GM18507 (cell line): ENCODE data around the gene HNRNPH3.

Experiments
- DNase-seq: peaks from one replicate; pipeline ENCODE4 v3.0.0; 2011; ENCODE audit warnings: low read depth; ENCODE audit not compliant: insufficient read length; ENCODE audit errors: extremely low spot score
- FAIRE-seq: peaks from 2 replicates; lab custom pipeline; 2011; peaks lifted over from hg19 to GRCh38; lab: Jason Lieb, UNC

The HNRNPH3 gene

DNA sequence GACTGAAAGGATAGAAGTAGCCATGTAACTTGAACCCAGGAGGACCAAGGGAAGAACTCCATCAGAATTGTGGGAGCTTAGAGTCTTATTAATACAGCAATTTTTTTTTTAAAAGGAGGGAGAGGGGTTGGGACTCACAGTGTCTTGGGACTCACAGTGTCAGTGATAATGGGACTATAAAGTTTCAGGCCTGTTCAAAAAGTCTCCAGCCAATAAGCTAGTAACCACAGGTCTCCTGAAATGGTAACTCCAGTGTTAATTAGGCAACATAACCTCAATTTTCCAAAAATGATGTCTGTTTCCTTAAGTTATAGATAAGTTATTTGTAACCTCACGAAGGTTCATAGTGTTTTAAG lies 2.4 kb upstream of the HNRNPH3 start:
- DNase-seq = no peak
- no peak for FAIRE-seq

DNA sequence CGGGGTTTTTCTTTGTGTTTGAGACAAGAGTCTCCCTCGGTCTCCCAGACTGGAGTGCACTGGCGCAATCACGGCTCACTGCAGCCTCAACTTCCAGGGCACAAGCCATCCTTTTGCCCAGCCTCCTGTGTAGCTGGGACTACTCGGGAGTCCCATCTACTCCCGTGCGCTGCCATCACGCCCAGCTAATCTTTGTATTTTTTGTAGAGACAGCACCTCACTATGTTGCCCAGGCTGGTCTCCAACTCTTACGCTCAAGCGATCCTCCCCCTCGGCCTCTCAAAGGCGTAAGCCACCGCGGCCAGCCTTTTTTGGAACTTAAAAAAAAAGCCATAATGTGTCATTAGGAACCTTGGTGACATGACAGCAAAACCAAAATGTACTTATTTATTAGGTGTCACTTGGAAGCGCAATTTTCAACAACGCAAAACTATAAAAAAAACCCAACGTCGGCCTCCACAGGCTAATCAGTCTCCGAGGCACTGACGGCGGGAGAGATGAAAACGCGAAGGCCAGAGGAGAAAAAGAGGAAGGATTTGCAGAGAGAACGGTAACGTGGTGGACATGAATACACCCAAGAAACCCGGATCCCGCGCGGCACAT lies 911 bp upstream of the HNRNPH3 start:
- DNase-seq = no peak
- no peak for FAIRE-seq

DNA sequence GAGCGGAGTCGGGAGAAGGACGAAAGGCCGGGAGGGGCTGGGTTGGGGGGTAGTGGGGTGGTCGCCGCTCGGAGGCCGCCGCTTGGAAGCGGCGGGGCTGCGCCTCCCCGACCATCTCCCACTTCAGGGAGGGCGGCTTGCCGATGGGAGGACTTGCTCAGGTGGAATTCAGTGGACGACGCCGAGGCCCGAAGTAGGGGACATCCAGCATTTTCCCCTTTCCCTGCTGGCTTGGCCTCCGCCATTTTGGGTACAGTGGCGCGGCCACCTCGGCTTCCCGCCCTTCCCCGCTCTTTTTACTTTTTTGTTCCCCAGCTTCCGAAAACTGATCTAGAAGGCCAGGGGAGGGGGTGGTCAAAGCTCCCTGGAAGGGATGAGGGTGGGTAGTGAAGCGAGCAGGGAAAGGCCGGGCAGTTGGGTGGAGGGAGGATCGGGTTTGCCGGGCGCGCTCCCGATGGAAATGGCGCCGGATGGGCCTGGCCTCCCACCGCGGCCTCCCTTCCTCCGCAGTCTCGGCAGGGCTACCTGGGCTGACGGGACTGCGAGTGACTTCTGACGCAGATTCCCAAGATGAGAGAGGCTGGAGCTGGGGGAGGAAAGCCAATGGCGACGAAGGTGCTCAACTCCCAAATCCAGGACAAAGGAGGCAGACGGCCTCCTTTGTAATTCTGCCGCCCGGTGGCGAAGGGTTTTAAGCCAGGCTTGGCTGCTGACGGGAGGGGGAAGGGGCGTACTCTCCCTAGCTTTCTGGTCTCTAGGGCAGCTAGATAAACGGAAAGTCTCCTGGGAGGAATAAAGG lies 594 bp downstream of the HNRNPH3 start, which contains the start of gene PBLD:
PBLD (minus strand) TSS at position 670 of the 799 bp plus-strand sequence. CDS start 26,084 bp downstream, outside the sequence.
- FAIRE-seq = peak; percentile 56
- no peak for DNase-seq

DNA sequence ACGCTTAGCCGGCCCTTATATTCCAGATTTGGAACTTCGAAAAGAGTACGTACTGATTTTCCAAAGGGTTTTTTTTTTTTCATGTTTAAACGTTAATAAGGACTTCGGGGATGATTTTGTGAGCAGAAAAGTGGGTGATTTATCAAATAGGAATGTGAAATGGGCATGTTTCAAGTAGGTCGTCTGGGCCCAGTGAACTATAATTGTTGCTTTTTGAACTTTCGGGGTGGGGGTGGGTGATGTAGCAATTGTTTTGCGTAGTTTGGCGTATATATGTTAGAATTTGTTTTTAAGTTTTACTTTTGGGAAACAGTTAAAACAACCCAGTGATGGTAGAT lies 1.2 kb downstream of the HNRNPH3 start:
- FAIRE-seq (no peak), DNase-seq (no peak)

DNA sequence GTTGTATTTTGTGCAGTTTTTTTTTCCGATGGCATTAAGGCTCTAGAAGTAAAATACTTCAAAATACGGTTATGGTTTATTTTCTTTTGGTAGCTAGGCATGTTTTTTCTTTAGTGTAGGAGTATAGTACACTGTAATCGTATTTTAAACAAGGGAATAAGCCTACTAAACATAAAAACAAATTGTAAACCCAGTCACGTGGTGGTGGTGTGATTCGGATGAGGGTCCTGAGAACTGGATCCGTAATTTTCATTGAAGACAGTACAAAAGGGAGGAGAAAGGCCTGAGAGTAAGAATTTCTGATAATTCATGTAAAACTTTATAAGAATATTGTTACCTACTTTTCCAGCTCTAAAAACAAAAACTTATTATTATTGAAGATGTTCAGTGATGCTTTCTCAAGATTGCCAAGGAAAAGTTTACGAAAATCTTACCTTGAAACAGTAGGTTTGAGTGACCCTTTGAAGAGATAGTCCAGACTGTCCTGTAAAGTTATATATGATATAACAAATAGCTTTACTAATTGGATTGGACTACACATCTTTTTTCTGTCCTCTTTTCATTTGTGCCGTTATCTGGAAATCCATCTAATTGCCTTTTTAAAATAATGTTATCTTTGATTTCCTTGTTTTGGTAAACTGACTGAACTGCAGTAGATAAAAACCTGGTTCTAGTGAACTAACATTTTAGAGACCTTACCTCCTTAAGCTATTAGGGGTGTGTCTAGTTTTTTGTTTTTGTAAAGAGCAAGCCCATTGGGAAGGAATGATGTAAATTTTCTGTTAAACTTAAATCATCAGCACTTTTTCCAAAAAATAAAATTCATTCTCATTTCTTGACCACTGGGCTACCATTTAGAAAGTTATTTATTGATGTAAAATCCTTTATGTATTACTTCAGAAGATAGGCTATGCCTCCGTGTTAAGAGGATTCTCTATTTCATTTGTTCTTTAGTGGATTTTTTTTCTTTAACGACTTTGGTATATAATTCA lies 1.9 kb downstream of the HNRNPH3 start:
- DNase-seq = no peak
- peak; percentile 18 for FAIRE-seq

DNA sequence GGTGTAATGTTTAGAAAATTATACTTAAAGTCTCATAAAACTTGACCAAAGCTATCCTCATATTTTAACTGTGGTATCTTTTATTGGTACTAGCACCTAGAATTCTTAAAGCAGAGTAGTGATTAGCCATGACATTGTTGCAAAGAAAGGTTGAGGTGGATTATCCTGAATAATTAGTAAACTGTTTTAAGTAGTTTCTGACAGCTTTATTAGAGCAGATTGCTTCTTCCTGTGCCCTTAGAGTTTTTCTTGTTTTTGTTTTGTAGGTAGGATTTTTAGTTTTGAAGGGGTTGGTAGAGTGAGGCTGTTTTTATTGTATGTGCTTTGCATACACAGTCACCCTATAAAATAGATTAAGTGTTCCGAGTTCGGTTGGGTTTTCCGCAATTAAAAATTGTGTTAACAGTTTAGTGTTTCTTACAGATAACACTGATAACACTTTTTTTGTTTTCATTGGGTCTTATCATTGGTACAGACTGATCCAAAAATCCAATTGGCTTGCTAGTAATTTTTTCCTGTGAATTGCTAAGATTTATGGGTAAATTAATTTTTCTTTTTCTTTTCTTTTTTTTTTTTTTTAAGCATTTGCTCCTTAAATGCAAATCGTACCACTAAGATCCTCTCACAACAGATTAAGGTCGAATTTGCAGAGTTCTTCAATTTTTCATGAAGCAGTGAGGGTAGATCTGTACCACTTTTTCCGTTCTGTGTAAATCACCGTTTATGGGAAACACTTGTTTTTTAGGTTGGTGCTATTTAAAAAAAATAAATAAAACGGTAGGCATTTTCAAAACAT lies 3.0 kb downstream of the HNRNPH3 start:
- no peak for DNase-seq
- FAIRE-seq = no peak

DNA sequence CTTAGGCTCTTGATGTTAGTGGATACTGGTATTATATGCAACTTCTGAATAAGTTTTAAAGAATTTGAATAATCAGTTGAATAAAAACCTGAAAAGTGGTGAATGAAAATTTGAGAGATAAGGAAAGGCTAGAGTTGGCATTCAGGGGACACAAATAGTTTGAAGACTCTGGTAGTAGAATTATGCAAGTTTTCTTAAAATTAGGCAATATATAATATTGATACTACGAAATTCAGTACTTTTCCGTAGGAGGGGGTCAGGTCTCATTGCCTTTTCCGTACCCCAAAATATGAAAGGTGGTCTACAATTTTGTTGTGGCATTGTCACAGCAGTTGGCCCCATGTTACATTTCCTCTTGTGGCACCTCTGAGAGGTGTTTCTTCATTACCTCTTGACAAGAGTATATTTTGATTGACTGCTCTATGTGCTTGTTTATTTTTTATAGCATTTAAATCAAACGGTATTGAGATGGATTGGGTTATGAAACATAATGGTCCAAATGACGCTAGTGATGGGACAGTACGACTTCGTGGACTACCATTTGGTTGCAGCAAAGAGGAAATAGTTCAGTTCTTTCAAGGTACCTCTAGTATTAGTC lies 5.0 kb downstream of the HNRNPH3 start:
- FAIRE-seq (no peak), DNase-seq (no peak)

DNA sequence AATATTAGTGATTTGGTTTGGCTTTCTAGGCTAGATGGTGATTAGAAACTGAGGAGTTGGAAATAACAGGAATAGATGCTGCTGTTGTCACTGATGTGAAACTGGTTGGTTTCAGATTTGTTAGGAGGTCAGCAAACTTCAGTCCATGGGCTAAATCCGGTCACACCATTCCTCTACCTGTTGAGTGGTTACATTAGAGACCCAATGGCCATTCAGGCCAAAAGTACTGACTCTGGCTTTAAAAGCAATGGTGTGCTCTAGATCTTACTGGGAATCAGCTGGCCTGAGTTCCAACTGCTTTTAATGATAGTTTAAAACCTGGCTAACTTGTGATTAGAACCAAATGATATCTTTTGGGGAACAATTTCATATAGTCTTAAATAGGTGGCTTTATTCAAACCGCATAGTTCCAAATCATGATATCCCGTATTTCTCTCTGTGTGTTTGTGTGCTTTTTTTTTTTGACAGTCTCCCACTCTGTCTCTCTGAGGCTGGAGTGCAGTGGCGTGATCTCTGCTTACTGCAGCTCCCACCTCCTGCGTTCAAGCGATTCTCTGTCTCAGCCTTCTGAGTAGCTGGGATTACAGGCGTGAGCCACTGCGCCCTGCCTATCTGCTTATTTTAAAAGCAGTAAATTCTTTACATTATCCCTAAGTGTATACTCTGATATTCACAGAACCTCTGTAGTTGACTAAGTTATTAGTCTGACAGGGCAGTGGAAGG lies 8.7 kb downstream of the HNRNPH3 start:
- DNase-seq (no peak), FAIRE-seq (no peak)

DNA sequence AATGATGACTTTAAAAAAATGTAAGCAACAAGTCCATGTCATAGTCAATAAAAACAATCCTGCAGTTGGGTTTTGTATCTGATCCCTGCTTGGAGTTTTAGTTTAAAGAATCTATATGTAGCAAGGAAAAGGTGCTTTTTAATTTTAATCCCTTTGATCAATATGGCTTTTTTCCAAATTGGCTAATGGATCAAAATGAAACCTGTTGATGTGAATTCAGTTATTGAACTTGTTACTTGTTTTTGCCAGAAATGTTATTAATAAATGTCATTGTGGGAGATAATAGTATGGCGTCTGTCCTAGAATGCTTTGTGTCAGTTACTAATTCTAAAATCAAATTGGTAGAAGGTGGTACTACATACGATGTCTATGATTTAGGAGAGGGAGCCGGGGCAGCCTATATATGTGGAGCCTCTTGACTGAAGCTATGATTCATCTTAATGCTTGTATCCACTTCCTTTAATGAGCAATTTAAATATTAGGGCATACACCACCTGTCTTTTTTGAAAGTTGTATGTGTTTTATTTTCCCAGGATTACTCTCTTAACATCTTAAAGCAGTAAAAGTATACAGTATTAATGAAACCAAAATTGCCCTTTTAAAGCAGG lies 11.1 kb downstream of the HNRNPH3 start:
- FAIRE-seq = peak; percentile 46
- DNase-seq = no peak

DNA sequence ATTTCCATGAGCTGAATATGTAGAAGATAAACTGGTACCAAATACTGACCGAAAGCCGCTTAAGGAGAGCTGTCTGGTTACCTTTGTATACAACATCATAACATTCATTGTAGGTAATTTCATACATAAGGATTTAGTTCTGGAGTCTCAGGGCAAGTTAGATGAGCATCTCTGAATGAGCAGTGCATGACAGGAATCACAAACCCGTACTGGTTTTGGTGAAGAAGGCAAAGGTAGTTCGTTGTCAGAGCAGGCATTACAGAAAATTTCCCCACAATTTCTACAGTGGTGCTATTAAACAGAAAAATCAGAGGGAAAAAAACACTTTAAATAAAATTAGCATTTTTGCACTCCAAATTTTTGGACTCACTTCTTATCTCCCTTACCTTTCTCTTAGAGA lies 13.8 kb downstream of the HNRNPH3 start:
- FAIRE-seq = no peak

DNA sequence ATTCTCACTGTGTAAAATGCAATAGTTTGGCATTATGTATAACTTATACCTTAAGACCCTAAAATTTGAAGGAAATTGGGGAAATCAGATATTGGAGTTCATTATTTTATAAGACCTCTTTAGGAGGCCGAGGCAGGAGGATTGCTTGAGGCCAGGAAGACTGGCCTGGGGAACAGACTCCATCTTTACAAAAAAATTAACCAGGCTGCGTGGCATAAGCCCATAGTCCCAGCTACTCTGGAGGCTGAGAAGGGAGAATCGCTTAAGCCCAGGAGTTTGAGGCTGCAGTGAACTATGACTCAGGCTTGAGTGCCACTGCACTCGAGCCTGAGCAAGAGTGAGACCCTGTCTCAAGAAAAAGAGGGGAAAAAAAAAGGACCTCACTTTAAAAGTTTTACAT lies 14.9 kb downstream of the HNRNPH3 start:
- DNase-seq (no peak), FAIRE-seq (no peak)

More for the DNA sequence above, 13.8 kb downstream of the HNRNPH3 start:
- DNase-seq = no peak

DNA sequence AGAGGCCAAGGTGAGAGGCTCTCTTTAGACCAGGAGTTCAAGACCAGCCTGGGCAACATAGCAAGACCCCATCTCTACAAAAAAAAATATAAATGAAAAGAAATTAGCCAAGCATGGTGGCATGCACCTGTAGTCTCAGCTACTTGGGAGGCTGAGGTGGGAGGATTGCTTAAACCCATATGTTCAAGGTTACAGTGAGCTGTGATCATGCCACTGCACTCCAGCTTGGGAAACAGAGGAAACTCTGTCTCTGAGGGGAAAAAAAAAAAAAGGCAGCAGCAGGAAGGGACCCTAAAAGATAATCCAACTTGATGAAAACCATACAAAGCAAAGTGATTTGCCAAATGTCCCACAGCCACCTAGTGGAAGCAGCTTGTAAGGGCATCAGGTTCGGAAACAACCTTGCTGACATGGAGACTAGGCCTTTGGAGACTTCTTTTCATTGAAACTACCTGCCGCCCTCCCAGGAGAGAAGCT lies 16.4 kb downstream of the HNRNPH3 start:
- FAIRE-seq (peak; percentile 81), DNase-seq (no peak)

DNA sequence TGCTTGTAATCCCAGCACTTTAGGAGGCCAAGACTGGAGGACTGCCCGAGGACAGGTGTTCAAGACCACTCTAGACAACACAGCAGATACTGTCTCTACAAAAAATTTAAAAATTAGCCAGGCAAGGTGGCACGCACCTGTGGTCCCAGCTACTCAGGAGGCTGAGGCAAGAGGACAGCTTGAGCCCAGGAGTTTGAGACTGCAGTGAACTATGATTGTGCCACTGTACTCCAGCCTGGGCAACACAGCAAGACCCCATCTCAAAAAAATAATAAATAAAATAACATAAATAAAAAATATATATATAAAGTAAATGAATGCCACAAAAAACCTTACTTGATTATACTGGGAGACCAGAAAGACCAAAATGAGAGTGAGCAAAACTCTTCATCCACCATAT lies 21.7 kb downstream of the HNRNPH3 start:
- DNase-seq = no peak
- no peak for FAIRE-seq

DNA sequence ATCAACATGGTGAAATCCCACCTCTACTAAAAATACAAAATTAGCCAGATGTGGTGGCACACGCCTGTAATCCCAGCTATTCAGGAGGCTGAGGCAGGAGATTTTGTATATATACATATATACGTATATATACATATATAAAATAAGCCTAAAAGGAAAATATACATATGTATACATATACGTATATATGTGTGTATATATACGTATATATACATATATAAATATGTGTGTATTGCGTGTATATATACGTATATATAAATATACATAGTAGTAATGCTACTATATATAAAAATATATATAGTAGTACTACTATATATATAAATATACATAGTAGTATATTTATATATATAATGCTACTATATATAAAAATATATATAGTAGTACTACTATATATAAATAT lies 27.3 kb downstream of the HNRNPH3 start:
- DNase-seq (no peak), FAIRE-seq (no peak)

DNA sequence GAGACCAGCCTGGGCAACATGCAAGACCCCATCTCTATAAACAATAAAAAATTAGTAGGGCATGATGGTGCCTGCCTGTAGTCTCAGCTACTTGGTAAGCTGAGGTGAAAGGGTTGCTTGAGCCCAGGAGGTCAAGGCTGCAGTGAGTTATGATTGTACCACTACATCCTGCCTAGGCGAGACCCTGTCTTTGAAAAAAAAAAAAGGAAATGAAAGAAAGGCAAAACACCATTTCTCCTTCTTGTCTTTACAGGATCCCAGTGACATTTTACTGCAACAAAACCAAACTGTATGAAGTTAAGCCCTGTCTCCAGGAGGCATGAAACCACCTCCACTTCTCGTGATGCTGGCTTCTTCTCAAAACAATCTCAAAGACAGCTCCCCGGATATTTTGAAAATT lies 30.7 kb downstream of the HNRNPH3 start:
- no peak for FAIRE-seq

DNA sequence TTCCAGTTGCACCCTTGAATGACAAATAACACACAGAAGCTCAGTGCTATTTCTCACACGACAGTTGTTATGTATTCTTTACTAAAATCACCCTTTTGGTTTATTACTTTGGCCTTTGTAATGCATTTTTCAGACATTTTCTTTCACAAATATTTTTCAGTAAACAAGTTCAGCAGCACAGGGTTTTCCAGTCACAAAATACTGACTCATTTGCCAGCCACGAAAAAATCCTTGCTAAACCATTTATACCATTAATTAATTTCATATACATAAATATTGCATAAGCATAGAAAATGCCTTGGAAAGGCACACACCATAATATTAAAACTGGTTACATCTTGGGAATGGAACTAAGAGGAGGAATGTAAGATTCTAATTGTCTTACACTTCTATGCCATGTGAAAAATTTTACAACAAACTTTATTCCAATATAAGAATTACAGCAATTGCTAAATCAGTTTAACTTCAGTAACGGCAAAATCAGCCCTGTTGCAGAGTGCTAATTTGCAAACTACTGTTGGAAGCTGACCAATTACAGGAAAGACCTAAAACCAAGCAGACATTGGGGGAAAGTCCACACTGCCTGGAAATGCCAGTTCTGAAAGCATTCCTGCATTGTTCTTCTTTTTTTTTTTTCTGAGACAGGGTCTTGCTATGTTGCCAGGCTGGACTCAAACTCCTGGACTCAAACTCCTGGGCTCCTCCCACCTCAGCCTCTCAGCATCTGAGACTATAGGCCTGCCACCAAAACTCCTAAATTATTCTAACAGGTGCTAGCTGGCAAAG lies 32.4 kb downstream of the HNRNPH3 start:
- DNase-seq (no peak), FAIRE-seq (no peak)

More for the DNA sequence above, 30.7 kb downstream of the HNRNPH3 start:
- no peak for DNase-seq

DNA sequence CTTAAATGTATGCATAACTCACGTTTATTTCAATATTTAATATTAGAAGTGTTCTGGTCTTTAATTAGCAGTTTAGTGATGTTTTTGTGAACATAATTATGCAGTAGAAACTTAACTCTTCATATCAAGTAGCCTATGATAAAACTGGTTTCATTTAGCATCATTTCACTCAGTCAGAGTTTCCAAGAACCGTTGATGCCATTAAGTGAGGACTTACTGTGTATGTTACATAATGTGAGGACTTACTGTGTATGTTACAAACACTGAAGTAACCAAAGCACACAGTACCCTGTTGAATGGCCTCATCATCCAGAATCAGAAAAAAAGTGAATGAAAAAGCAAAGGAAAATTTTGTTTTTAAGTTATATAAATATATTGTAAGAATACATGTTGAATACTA lies 33.7 kb downstream of the HNRNPH3 start:
- no peak for DNase-seq
- no peak for FAIRE-seq
